Right lobe of liver (tissue), 4 donors: ENCODE measurements around the gene PRPF8.

Experiments used
- POLR2A ChIP-seq: fragments of 450-650 bp; IDR thresholded peaks from one replicate; pipeline ENCODE4 v1.6.1; 2017; ENCODE audit warnings: antibody characterized with exemption, mild to moderate bottlenecking
- TF ChIP-seq, protein P1 (sequence below), 4 donors: fragments of 200-600 bp in 3 of 4; fragments of 450-650 bp in 1 of 4; IDR thresholded peaks; one replicate each; pipeline versions ENCODE4 v1.5.1 to v1.8.0; 2016 to 2022; ENCODE audit warnings: antibody characterized with exemption in 4 of 4, mild to moderate bottlenecking in 2 of 4
- donor health status: DM: no; HTN: no; CAD: no.
- donor health status: DM: no; HTN: no; CAD: no.
- donor health status: DM: no; HTN: yes; CAD: no.

DNA sequence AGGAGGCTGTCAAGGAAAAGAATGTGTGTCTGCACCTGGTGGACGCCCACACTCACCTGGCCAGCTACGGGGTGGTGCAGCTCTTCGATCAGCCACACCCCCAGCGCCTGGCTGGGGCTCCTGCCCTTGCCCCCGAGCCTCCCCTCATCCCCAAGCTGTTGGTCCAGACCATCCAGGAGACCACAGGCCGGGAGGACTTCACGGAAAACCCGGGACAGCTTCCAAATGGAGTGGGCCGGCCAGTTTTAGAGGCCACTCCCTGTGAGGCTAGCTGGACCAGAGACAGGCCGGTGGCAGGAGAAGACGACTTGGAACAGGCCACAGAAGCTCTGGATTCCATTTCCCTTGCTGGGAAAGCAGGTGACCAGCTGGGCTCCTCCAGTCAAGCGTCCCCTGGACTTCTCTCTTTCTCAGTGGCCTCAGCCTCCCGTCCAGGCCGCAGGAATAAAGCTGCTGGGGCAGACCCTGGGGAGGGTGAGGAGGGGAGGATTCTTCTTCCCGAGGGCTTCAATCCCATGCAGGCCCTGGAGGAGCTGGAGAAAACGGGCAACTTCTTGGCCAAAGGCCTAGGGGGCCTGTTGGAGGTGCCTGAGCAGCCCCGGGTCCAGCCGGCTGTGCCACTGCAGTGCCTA, 42.1 kb upstream of the PRPF8 start:
- TF ChIP-seq, protein P1, sequence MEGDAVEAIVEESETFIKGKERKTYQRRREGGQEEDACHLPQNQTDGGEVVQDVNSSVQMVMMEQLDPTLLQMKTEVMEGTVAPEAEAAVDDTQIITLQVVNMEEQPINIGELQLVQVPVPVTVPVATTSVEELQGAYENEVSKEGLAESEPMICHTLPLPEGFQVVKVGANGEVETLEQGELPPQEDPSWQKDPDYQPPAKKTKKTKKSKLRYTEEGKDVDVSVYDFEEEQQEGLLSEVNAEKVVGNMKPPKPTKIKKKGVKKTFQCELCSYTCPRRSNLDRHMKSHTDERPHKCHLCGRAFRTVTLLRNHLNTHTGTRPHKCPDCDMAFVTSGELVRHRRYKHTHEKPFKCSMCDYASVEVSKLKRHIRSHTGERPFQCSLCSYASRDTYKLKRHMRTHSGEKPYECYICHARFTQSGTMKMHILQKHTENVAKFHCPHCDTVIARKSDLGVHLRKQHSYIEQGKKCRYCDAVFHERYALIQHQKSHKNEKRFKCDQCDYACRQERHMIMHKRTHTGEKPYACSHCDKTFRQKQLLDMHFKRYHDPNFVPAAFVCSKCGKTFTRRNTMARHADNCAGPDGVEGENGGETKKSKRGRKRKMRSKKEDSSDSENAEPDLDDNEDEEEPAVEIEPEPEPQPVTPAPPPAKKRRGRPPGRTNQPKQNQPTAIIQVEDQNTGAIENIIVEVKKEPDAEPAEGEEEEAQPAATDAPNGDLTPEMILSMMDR (IDR thresholded peaks at IDR 0.05) = no peak
- TF ChIP-seq POLR2A = no peak
